Iris pigment epithelial cell (primary cell): ENCODE measurements around the gene COX7B.
A peak's percentile ranks its signal among the peaks of the same experiment; 100 is the strongest.
"Not testable (repeated sequence)": the region's sequence is repeated elsewhere in the genome, so short reads cannot be mapped to it uniquely, and the experiment has no call there.

Source experiments
- DNase-seq: peaks from one replicate; pipeline ENCODE4 v3.0.0-alpha.2; 2011; ENCODE audit warnings: low read depth

Gene COX7B

GRCh38 chrX:77899081-77899828 lies at the start of gene COX7B:
Gene COX7B, plus strand, starts transcription at chrX:77899468. Its CDS starts 86 bp downstream, at chrX:77899554.
- DNase-seq: peak; percentile 94

- no peak for DNase-seq
These were observed 23.9 kb upstream of the COX7B start for GRCh38 chrX:77875372-77875771.

- not testable (repeated sequence) for DNase-seq
These were observed 17.9 kb upstream of the COX7B start for GRCh38 chrX:77881418-77881817.

- no peak for DNase-seq
These were observed 6.4 kb upstream of the COX7B start for GRCh38 chrX:77892887-77893286.

GRCh38 chrX:77893713-77894112 lies 5.6 kb upstream of the COX7B start:
- DNase-seq: no peak

- peak; percentile 96 for DNase-seq
These were observed 4.1 kb upstream of the COX7B start, which contains the start of gene MAGT1 for GRCh38 chrX:77894921-77895886. Gene MAGT1, minus strand, starts transcription at chrX:77895435. Its CDS starts 25 bp downstream, at chrX:77895410.

- DNase-seq: no peak
These were observed 1.4 kb downstream of the COX7B start for GRCh38 chrX:77900688-77901087.

GRCh38 chrX:77901506-77901905 lies 2.2 kb downstream of the COX7B start:
- no peak for DNase-seq

GRCh38 chrX:77910108-77910840 lies 11.0 kb downstream of the COX7B start, which contains the start of gene ATP7A:
Gene ATP7A, plus strand, starts transcription at chrX:77910693. Its CDS starts 60,949 bp downstream, at chrX:77971642.
- DNase-seq: peak; percentile 88

- no peak for DNase-seq
These were observed 18.1 kb downstream of the COX7B start for GRCh38 chrX:77917294-77917933.

- DNase-seq: peak; percentile 25
These were observed 19.3 kb downstream of the COX7B start for GRCh38 chrX:77918568-77918967.

GRCh38 chrX:77919370-77919769 lies 20.1 kb downstream of the COX7B start:
- DNase-seq: not testable (repeated sequence)

GRCh38 chrX:77922787-77923186 lies 23.5 kb downstream of the COX7B start:
- no peak for DNase-seq

- no peak for DNase-seq
These were observed 25.1 kb downstream of the COX7B start for GRCh38 chrX:77924320-77924859.

- no peak for DNase-seq
These were observed 26.5 kb downstream of the COX7B start for GRCh38 chrX:77925764-77926163.

- DNase-seq: no peak
These were observed 31.3 kb downstream of the COX7B start for GRCh38 chrX:77930581-77930980.

GRCh38 chrX:77935886-77936285 lies 36.6 kb downstream of the COX7B start:
- DNase-seq: no peak

- peak; percentile 10 for DNase-seq
These were observed 37.0 kb downstream of the COX7B start for GRCh38 chrX:77936299-77936698.

- peak; percentile 70 for DNase-seq
These were observed 38.0 kb downstream of the COX7B start for GRCh38 chrX:77937291-77937690.

- no peak for DNase-seq
These were observed 38.9 kb downstream of the COX7B start for GRCh38 chrX:77938083-77938680.

- not testable (repeated sequence) for DNase-seq
These were observed 45.8 kb downstream of the COX7B start for GRCh38 chrX:77945031-77945430.
